Epithelial cell of esophagus (primary cell): Measurements from ENCODE around the gene SP6.
A peak's percentile ranks its signal among the peaks of the same experiment; 100 is the strongest.

Experiments
- DNase-seq: peaks from one replicate; pipeline ENCODE4 v3.0.0; 2010; ENCODE audit warnings: low read depth
- H3K4me3 ChIP-seq: 2 replicates; pipeline ENCODE4 v1.5.1; 2011; ENCODE audit warnings: mild to moderate bottlenecking, low read length, control low read depth
- CTCF ChIP-seq: IDR thresholded peaks from 2 replicates; pipeline ENCODE4 v1.5.1; 2011; ENCODE audit warnings: low read depth, mild to moderate bottlenecking, low read length, control low read depth, inconsistent platforms; ENCODE audit not compliant: insufficient read depth; ENCODE audit errors: missing control alignments

Gene SP6

GRCh38 chr17:47872019-47872650 lies 21.2 kb upstream of the SP6 start:
- H3K4me3 ChIP-seq: no peak overlapping the region
- peak; percentile 56 for DNase-seq

GRCh38 chr17:47871048-47871447 lies 20.1 kb upstream of the SP6 start:
- H3K4me3 ChIP-seq: no peak overlapping the region
- no peak for DNase-seq
- TF ChIP-seq CTCF: no peak

More at GRCh38 chr17:47872019-47872650, 21.2 kb upstream of the SP6 start:
- no peak for TF ChIP-seq CTCF

- DNase-seq: no peak
- TF ChIP-seq CTCF: no peak
- no peak overlapping the region for H3K4me3 ChIP-seq
Measured at GRCh38 chr17:47870056-47870455, 19.1 kb upstream of the SP6 start.

DNA sequence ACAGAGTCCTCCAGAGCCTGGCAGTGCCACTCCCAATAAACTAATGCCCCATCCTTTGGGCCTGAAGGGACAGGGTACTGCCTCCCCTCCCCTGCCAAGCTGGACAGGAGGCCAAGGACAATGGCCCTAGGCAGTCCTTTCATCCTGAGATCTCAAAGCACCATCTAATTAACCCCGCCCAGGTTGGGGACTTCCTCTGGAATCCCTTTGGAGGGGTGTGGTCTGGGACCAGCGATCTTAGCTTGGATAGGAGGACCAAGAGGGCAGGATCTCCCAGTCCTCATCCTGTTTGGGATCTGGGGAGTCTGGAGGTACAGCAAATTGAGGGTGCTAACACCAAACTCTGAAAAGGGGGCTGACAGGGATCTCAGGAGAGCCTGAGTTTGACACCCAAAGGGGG lies 18.2 kb upstream of the SP6 start:
- TF ChIP-seq CTCF: no peak
- H3K4me3 ChIP-seq: no peak overlapping the region
- DNase-seq: no peak

DNA sequence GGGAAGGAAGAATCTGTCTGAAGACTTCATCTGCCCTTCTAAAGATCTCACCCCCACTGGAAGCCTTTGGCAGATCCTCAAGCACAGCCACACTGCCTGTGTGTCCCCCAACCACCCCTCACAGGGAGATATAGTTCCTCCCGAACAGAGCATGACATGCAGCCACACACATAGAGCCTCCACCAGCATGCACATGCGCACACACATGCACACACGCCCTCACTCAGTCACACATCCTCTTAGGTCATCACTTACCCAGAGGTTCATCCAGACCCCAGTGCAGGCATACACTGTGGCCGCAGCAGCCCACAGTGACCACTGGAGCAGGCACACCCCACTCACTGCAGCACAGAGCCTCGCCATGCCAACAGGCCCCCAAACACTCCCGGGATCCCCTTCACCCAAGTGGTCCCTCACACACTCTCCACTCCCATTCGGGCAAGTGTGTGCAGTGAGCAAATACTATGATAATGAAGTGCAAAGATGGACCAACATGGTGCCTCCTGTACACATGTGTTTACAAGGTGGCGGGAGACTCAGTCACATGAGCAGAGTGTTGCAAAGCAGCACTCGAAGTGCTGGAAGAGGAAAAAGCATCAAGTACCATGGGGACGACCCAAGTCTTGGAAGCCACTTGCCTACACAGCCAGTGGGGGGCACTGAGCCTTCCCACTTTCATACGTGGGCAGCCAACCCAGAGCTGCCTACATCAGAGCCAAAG lies 17.0 kb upstream of the SP6 start:
- no peak for TF ChIP-seq CTCF
- no peak overlapping the region for H3K4me3 ChIP-seq
- DNase-seq: no peak

GRCh38 chr17:47866941-47867340 lies 16.0 kb upstream of the SP6 start:
- no peak for TF ChIP-seq CTCF
- H3K4me3 ChIP-seq: no peak overlapping the region
- peak; percentile 48 for DNase-seq
